ENCODE data around the gene PRKCE. TPM values are rescaled to one million over a fixed set of nuclear protein-coding genes. Genes with fewer than 3 reads are reported as not detected.

Gene PRKCE
- total RNA-seq, 2 experiments from 2014 or later = 17.0 to 42.1 TPM

DNA sequence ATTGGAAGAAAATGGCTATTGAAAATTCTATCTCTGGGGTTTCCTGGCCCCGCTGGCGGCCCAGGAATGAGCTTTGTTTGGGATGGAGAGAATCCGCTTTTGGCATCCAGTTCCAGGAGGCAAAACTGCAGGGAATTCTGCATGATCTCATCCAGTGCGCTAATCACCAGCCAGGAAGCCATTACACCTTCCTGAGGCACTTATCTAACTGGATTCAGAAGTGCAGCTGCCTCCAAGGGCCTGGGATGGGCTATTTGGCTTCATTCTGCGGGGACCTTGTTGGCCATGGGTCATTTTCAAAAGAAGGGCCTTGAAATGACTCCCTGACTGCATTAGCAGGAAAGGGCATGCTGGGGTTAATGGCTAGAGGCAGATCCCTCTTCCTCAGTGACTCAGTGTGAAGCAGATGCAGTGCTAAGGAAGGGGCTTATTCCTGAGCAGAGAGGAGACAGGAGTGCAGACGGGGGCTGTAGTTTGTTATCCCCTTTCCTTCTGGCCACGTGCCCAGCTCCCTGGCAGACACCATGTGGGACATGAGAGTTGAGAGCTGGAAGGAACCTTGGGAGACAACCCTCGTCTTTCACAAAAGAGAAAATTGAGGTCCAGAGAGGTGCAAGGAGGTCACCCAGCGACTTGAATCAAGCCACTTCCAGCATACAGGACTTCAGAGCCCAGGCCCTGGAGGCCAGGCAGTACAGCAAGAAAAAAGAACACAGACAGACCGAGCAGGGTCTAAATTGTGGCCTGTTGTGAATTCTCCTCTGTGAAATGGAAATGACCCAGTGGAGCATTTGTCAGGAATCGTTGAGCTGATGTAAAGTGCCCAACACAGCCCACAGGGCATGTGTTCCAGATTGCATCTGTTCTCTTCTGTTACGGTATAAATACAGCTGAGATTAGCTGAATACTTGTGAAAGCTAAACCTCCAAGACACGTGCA lies 161.8 kb downstream of the PRKCE start:
- no peak overlapping the region for H3K4me2 ChIP-seq (ENCODE audit: low read length)
- BruUV-seq (replicated peaks) = no TSS peak
- TF ChIP-seq, protein P1, sequence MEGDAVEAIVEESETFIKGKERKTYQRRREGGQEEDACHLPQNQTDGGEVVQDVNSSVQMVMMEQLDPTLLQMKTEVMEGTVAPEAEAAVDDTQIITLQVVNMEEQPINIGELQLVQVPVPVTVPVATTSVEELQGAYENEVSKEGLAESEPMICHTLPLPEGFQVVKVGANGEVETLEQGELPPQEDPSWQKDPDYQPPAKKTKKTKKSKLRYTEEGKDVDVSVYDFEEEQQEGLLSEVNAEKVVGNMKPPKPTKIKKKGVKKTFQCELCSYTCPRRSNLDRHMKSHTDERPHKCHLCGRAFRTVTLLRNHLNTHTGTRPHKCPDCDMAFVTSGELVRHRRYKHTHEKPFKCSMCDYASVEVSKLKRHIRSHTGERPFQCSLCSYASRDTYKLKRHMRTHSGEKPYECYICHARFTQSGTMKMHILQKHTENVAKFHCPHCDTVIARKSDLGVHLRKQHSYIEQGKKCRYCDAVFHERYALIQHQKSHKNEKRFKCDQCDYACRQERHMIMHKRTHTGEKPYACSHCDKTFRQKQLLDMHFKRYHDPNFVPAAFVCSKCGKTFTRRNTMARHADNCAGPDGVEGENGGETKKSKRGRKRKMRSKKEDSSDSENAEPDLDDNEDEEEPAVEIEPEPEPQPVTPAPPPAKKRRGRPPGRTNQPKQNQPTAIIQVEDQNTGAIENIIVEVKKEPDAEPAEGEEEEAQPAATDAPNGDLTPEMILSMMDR (conservative IDR thresholded peaks at IDR 0.05; ENCODE audit: low read length) = no peak
- TF ChIP-seq EZH2phosphoT487 (IDR thresholded peaks at IDR 0.05; ENCODE audit: borderline replicate concordance, low read depth, low read length) = no peak
- no peaks in the 10 kb centered on the region for H3K36me3 ChIP-seq (ENCODE audit: insufficient read depth, low read length)
- H3K9me2 ChIP-seq (ENCODE audit: insufficient read depth, low read length) = no peaks in the 10 kb centered on the region; the same call in 1 of the 2 replicates
- H3K79me2 ChIP-seq (ENCODE audit: insufficient read depth, low read depth, low read length) = no peaks in the 10 kb centered on the region
- DNase-seq (ENCODE audit: low spot score) = no peak
- H2AFZ ChIP-seq (ENCODE audit: low read length) = no peak overlapping the region
- H3K9me3 ChIP-seq (ENCODE audit: low read length) = no peaks in the 10 kb centered on the region
- H4K20me1 ChIP-seq (ENCODE audit: insufficient read depth, low read length) = no peaks in the 10 kb centered on the region
- H3K4me3 ChIP-seq (ENCODE audit: low read depth, low read length, poor library complexity, severe bottlenecking) = no peak overlapping the region
- ChIA-PET POLR2A (interaction anchor here (0.6 to 1.0 kb wide), 2 partner anchors 11 to 20 kb away, joined by 3 read pairs; no protein-coding TSS in a partner anchor), CTCF (ENCODE audit: unreplicated experiment) (no interaction called here)
- H3K27ac ChIP-seq (ENCODE audit: low read depth, low read length, poor library complexity, severe bottlenecking) = no peak overlapping the region
- intact Hi-C loops (cut with micrococcal nuclease; ENCODE audit: unreplicated experiment) = no loop called here
- H3K4me1 ChIP-seq (ENCODE audit: insufficient read depth, low read length, poor library complexity, severe bottlenecking) = no peaks in the 10 kb centered on the region

DNA sequence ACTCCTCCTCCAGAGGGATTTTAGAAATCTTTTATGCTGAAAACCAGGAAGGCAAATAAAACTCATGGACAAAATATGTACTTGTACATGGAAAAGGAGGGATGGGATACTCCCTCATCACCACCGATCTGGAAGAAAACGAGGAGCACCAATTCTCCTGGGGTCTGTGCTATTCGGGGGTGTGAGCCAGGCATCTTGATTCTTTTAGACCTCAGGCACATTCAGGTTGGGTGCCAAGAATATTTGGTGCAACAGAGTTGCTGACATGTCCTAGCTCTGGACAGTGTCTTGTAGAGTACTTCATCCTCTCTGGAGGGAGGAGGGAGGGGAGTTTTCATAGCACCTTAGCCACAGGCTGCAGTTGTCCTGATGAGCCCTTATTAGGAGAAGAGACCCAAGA lies 163.0 kb downstream of the PRKCE start:
- Histone ChIP-seq H3K9me2 (ENCODE audit: insufficient read depth, low read length) (no peaks in the 10 kb centered on the region; the same call in 1 of the 2 replicates), H3K79me2 (ENCODE audit: insufficient read depth, low read depth, low read length) (no peaks in the 10 kb centered on the region), H3K27ac (ENCODE audit: low read depth, low read length, poor library complexity, severe bottlenecking) (no peak overlapping the region), H3K4me2 (ENCODE audit: low read length) (no peak overlapping the region), H2AFZ (ENCODE audit: low read length) (no peak overlapping the region), H3K4me3 (ENCODE audit: low read depth, low read length, poor library complexity, severe bottlenecking) (no peak overlapping the region), H3K9me3 (ENCODE audit: low read length) (no peaks in the 10 kb centered on the region), H3K36me3 (ENCODE audit: insufficient read depth, low read length) (no peaks in the 10 kb centered on the region), H4K20me1 (ENCODE audit: insufficient read depth, low read length) (no peaks in the 10 kb centered on the region), H3K4me1 (ENCODE audit: insufficient read depth, low read length, poor library complexity, severe bottlenecking) (no peaks in the 10 kb centered on the region)
- TF ChIP-seq EZH2phosphoT487 (IDR thresholded peaks at IDR 0.05; ENCODE audit: borderline replicate concordance, low read depth, low read length) = no peak
- TF ChIP-seq, protein P1 (conservative IDR thresholded peaks at IDR 0.05; ENCODE audit: low read length) = no peak
- POLR2A ChIA-PET = no interaction called here
- BruUV-seq (replicated peaks) = no TSS peak
- intact Hi-C loops (cut with micrococcal nuclease; ENCODE audit: unreplicated experiment) = no loop called here
- CTCF ChIA-PET (ENCODE audit: unreplicated experiment) = no interaction called here
- DNase-seq (ENCODE audit: low spot score) = no peak

All from OCI-LY7 (cell line).